Hair follicular keratinocyte (primary cell): ENCODE measurements around the gene CRYGC. TPM values are rescaled to one million over a fixed set of nuclear protein-coding genes. Genes with fewer than 3 reads are reported as not detected.

ENCODE experiments used
- total RNA-seq: library from RNA; depleted of rRNA; stranded (reverse); fragments of >200 nt; gene quantifications from 2 replicates; pipeline ENCODE4 v1.2.3, GENCODE V29; 2015

CRYGC gene
- not detected in 2 replicates for total RNA-seq

GRCh38 chr2:208129744-208130711, at the start of gene CRYGC:
TSS of gene CRYGC (minus strand) at chr2:208129828. CDS start at chr2:208129792, 36 bp downstream.

GRCh38 chr2:208163489-208163888, 33.9 kb upstream of the CRYGC start, which contains the start of gene CRYGA:
TSS of gene CRYGA (minus strand) at chr2:208163589. CDS start at chr2:208163556, 33 bp downstream.

GRCh38 chr2:208146006-208146405, 16.4 kb upstream of the CRYGC start, which contains the start of gene CRYGB:
TSS of gene CRYGB (minus strand) at chr2:208146158. CDS start at chr2:208146120, 38 bp downstream.

GRCh38 chr2:208124013-208124715, 5.5 kb downstream of the CRYGC start, which contains the start of gene CRYGD:
TSS of gene CRYGD (minus strand) at chr2:208124524. CDS start at chr2:208124473, 51 bp downstream.

Other genes starting within 250 kb of the CRYGC start
- gene PLEKHM3, start 104.3 kb downstream of the CRYGC start, total RNA-seq = 2.8 and 7.7 TPM in 2 replicates
- not detected in 2 replicates for gene CRYGD, start 5.3 kb downstream of the CRYGC start, total RNA-seq
- not detected in 2 replicates for gene CRYGB, start 16.3 kb upstream of the CRYGC start, total RNA-seq
- gene CRYGA, start 33.8 kb upstream of the CRYGC start, total RNA-seq = not detected in 2 replicates
- not detected in 2 replicates for gene C2orf80, start 60.2 kb upstream of the CRYGC start, total RNA-seq
- 96.1 and 114 TPM in 2 replicates for gene IDH1, start 125.2 kb upstream of the CRYGC start, total RNA-seq
- 8.5 and 12.6 TPM in 2 replicates for gene PIKFYVE, start 136.4 kb upstream of the CRYGC start, total RNA-seq